Measurements from ENCODE around the gene CABYR. TPM values are rescaled to one million over a fixed set of nuclear protein-coding genes. Genes with fewer than 3 reads are reported as not detected.

Gene CABYR
- total RNA-seq, 4 donors from 2014 or later = 1.1 to 1.5 TPM; not detected in 2

- no peaks in the 10 kb centered on the region for H3K27me3 ChIP-seq
- TF ChIP-seq EP300 (IDR thresholded peaks at IDR 0.05; ENCODE audit: low read depth) (no peak), POLR2A (IDR thresholded peaks at IDR 0.05) (no peak), POLR2AphosphoS5 (IDR thresholded peaks at IDR 0.05) (no peak), CTCF (IDR thresholded peaks at IDR 0.05) (no peak)
- no peak overlapping the region for H3K4me3 ChIP-seq
- WGBS, 2 donors (ENCODE audit: low coverage in 1 of 2) = 60 to 74% methylated on average over 1 to 4 of the region's 4 CpGs
- no peak for DNase-seq
- intact Hi-C loops (cut with DNase I; ENCODE audit: low total_unique reads) = no loop called here
- in situ Hi-C loops (cut with MboI; ENCODE audit: low pct_ligation_motif_present in 1 of 4, low pct_unique_long_range_greater_than_20kb in 1 of 4, low sequenced_read_pairs in 3 of 4) = loop anchor here in 3 of 4 donors (25.0 kb wide), 2 partner anchors 303 to 478 kb away; no protein-coding TSS in a partner anchor
- no peaks in the 10 kb centered on the region for H3K4me1 ChIP-seq
- no peaks in the 10 kb centered on the region for H3K9me3 ChIP-seq
- no peaks in the 10 kb centered on the region for H3K36me3 ChIP-seq
- no peak overlapping the region for H3K27ac ChIP-seq
Observed at GRCh38 chr18:24114924-24115549, 23.8 kb upstream of the CABYR start.

GRCh38 chr18:24115628-24116027, 23.2 kb upstream of the CABYR start:
- DNase-seq = no peak
- Histone ChIP-seq H3K9me3 (no peaks in the 10 kb centered on the region), H3K27ac (no peak overlapping the region), H3K4me1 (no peaks in the 10 kb centered on the region), H3K27me3 (no peaks in the 10 kb centered on the region), H3K4me3 (no peak overlapping the region), H3K36me3 (no peaks in the 10 kb centered on the region)
- in situ Hi-C loops (cut with MboI; ENCODE audit: low pct_ligation_motif_present in 1 of 4, low pct_unique_long_range_greater_than_20kb in 1 of 4, low sequenced_read_pairs in 3 of 4) = loop anchor here in 3 of 4 donors (25.0 kb wide), 2 partner anchors 303 to 478 kb away; no protein-coding TSS in a partner anchor
- TF ChIP-seq POLR2A (IDR thresholded peaks at IDR 0.05) (no peak), POLR2AphosphoS5 (IDR thresholded peaks at IDR 0.05) (no peak), EP300 (IDR thresholded peaks at IDR 0.05; ENCODE audit: low read depth) (no peak), CTCF (IDR thresholded peaks at IDR 0.05) (no peak)
- WGBS, 2 donors (ENCODE audit: low coverage in 1 of 2) = 19 to 46% methylated on average over 2 of the region's 2 CpGs
- intact Hi-C loops (cut with DNase I; ENCODE audit: low total_unique reads) = no loop called here

DNA sequence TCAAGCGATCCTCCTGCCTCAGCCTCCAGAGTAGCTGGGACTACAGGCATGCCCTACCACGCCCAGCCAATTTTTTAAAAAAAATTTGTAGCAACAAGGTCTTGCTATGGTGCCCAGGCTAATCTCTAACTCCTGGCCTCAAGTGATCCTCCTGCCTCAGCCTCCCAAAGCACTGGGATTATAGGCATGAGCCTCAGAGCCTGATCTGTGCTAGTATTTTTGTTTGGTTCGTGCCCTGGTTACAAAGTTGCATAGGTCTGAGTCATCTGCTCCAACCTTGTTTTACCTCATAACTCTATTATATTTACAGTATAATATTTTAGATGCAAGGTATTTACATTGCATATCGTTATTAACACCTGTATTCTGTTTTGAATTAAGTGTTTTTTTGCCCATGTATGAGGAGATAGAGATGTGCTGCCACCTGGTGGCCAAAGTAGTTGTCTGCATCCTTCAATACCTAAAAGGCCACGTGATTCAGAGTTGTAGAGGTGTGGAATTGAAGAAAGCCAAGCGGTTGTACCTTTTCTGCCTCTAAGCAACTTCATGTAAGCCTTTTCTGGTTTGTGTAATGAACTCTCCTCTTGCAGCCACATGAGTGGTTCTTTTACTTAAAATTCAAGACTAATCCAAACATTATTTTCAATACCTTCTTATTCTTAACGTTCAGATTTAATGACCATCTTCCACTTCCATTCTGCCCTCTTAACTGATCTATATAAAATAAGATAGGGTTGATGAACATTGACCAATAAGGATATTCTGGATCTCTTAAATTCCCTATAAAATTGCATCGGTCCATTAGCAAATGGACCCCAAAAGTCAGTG, 19.9 kb upstream of the CABYR start:
- intact Hi-C loops (cut with DNase I; ENCODE audit: low total_unique reads) = no loop called here
- TF ChIP-seq EP300 (IDR thresholded peaks at IDR 0.05; ENCODE audit: low read depth) = no peak
- TF ChIP-seq CTCF (IDR thresholded peaks at IDR 0.05) = peak; percentile 88 to 97 (median 93)
- Histone ChIP-seq H3K4me3 (no peak overlapping the region), H3K27ac (no peak overlapping the region), H3K4me1 (no peaks in the 10 kb centered on the region), H3K9me3 (no peaks in the 10 kb centered on the region), H3K27me3 (no peaks in the 10 kb centered on the region), H3K36me3 (peaks cover 0 to 3% (median 0%) of the 10 kb centered on the region in 4 donors)
- WGBS, 2 donors (ENCODE audit: low coverage in 1 of 2) = 58 to 60% methylated on average over 6 to 8 of the region's 8 CpGs
- peak; percentile 80 for DNase-seq
- in situ Hi-C loops (cut with MboI; ENCODE audit: low pct_ligation_motif_present in 1 of 4, low pct_unique_long_range_greater_than_20kb in 1 of 4, low sequenced_read_pairs in 3 of 4) = loop anchor here in 3 of 4 donors (25.0 kb wide), 2 partner anchors 307 to 482 kb away; no protein-coding TSS in a partner anchor

- 94 to 95% methylated on average over 4 of the region's 4 CpGs for WGBS, 2 donors (ENCODE audit: low coverage in 1 of 2)
- DNase-seq = no peak
- no peak overlapping the region for H3K4me3 ChIP-seq
- intact Hi-C loops (cut with DNase I; ENCODE audit: low total_unique reads) (no loop called here), in situ Hi-C loops (cut with MboI; ENCODE audit: low pct_ligation_motif_present in 1 of 4, low pct_unique_long_range_greater_than_20kb in 1 of 4, low sequenced_read_pairs in 3 of 4) (loop anchor here in 3 of 4 donors (25.0 kb wide), 2 partner anchors 308 to 483 kb away; no protein-coding TSS in a partner anchor)
- no peaks in the 10 kb centered on the region for H3K9me3 ChIP-seq
- H3K27me3 ChIP-seq = no peaks in the 10 kb centered on the region
- H3K4me1 ChIP-seq = no peaks in the 10 kb centered on the region
- TF ChIP-seq CTCF (IDR thresholded peaks at IDR 0.05) = no peak
- TF ChIP-seq POLR2AphosphoS5 (IDR thresholded peaks at IDR 0.05) = no peak
- TF ChIP-seq EP300 (IDR thresholded peaks at IDR 0.05; ENCODE audit: low read depth) = no peak
- no peak for TF ChIP-seq POLR2A (IDR thresholded peaks at IDR 0.05)
- H3K36me3 ChIP-seq = peaks cover 0 to 3% (median 0%) of the 10 kb centered on the region in 4 donors
- H3K27ac ChIP-seq = no peak overlapping the region
Observed at GRCh38 chr18:24120676-24121075, 18.2 kb upstream of the CABYR start.

Measured in transverse colon (tissue), 4 donors.